H1 (cell line): ENCODE results near the gene PCGF3. TPM values are rescaled to one million over a fixed set of nuclear protein-coding genes. Genes with fewer than 3 reads are reported as not detected.

ENCODE experiments used
- CHD2 ChIP-seq: IDR thresholded peaks from 2 replicates; pipeline ENCODE4 v1.6.1; 2012; ENCODE audit warnings: low read length, improper control_type of control experiment
- CREB1 ChIP-seq: IDR thresholded peaks from 2 replicates; pipeline ENCODE4 v1.6.1; 2012; ENCODE audit warnings: inconsistent platforms
- SP4 ChIP-seq: IDR thresholded peaks from 2 replicates; pipeline ENCODE4 v1.6.1; 2012; ENCODE audit warnings: low read length, inconsistent platforms
- SRF ChIP-seq: IDR thresholded peaks from 2 replicates; pipeline ENCODE4 v1.6.1; 2011; ENCODE audit warnings: mild to moderate bottlenecking, low read depth, low read length, moderate library complexity
- SUZ12 ChIP-seq: fragments of 200-600 bp; sonication (generic); IDR thresholded peaks from 2 replicates; pipeline ENCODE4 v1.6.1; 2012; ENCODE audit warnings: mild to moderate bottlenecking, inconsistent platforms, low read length, moderate library complexity, mixed read lengths
- polyA plus RNA-seq, 7 experiments: library from polyadenylated mRNA; depleted of rRNA in 3 of 7; stranded (reverse) in 5 of 7; unstranded in 2 of 7; fragments of >200 nt in 5 of 7; fragments of 200-250 nt in 2 of 7; gene quantifications; 1 replicate in 5 of 7; 2 replicates in 1 of 7; 4 replicates in 1 of 7; pipeline versions ENCODE4 v1.2.1 to v1.2.3, GENCODE V29; 2011 to 2013; ENCODE audit warnings: missing spikeins in 2 of 7, mixed read lengths in 2 of 7
- total RNA-seq: library from RNA; stranded (reverse); fragmentation: NEBNext Ultra II Directional; extraction: Animal tissue kit (Norgen Biotek cat#: 25700); gene quantifications from 2 replicates; pipeline ENCODE4 v1.2.1, GENCODE V29; 2021
- TF ChIP-seq, protein P1 (sequence below): IDR thresholded peaks from 2 replicates; pipeline ENCODE4 v1.6.1; 2012; ENCODE audit warnings: low read length, inconsistent platforms
- TF ChIP-seq, protein P2 (sequence below), 3 experiments: IDR thresholded peaks; 1 replicate in 2 of 3; 2 replicates in 1 of 3; pipeline versions ENCODE4 v1.5.1 to v1.6.1; 2011; ENCODE audit warnings: low read length in 3 of 3, mild to moderate bottlenecking in 3 of 3, inconsistent platforms in 2 of 3, low read depth in 1 of 3, moderate library complexity in 1 of 3; ENCODE audit not compliant: insufficient read depth in 1 of 3; ENCODE audit errors: control extremely low read depth in 1 of 3

The PCGF3 gene
- total and polyA plus RNA-seq, 2 of the 8 experiments (the other 6 are each of a cell fraction or from before 2014, with no cell fraction given) = 52.7 to 52.9 TPM

DNA sequence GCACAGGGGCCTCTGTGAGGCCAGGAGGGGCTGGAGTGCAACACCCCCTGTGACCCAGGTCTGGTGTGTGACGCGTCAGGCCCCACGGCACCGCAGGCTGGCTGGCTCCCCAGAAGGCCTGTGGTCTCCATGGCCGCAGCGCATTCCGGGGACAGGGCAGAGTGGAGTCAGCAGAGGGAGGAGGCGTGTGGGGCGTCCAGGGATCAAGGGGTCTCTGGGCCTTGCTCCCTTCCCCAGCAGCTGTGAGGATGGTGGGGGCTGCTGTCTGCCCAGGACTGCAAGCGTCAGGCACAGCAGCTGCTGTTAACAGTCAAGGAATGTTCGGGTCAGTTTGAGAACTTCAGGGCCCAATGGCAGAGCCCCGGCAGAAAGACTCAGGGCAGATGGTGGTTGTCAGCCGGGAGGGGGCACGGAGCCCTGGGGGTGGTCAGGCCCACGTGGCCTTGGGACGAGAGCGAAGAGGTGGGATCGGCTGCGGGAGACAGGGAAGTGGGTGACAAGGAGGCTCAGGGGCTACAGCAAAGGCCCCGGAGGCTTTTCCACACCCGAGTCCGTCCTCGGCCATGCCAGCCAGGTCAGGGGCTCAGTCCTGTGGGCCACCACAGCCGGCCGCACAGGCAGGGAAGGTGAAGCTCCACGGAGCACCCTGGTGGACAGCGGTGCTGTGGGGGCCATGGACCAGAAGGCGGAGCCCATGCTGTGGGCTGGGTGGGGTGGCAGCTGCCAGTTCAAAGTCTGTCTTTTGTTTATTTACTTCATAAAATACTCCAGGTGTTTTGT is 18.3 kb downstream of the PCGF3 start (continued):
- TF ChIP-seq, protein P1, sequence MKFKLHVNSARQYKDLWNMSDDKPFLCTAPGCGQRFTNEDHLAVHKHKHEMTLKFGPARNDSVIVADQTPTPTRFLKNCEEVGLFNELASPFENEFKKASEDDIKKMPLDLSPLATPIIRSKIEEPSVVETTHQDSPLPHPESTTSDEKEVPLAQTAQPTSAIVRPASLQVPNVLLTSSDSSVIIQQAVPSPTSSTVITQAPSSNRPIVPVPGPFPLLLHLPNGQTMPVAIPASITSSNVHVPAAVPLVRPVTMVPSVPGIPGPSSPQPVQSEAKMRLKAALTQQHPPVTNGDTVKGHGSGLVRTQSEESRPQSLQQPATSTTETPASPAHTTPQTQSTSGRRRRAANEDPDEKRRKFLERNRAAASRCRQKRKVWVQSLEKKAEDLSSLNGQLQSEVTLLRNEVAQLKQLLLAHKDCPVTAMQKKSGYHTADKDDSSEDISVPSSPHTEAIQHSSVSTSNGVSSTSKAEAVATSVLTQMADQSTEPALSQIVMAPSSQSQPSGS = no peak
- TF ChIP-seq, protein P2, sequence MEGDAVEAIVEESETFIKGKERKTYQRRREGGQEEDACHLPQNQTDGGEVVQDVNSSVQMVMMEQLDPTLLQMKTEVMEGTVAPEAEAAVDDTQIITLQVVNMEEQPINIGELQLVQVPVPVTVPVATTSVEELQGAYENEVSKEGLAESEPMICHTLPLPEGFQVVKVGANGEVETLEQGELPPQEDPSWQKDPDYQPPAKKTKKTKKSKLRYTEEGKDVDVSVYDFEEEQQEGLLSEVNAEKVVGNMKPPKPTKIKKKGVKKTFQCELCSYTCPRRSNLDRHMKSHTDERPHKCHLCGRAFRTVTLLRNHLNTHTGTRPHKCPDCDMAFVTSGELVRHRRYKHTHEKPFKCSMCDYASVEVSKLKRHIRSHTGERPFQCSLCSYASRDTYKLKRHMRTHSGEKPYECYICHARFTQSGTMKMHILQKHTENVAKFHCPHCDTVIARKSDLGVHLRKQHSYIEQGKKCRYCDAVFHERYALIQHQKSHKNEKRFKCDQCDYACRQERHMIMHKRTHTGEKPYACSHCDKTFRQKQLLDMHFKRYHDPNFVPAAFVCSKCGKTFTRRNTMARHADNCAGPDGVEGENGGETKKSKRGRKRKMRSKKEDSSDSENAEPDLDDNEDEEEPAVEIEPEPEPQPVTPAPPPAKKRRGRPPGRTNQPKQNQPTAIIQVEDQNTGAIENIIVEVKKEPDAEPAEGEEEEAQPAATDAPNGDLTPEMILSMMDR (IDR thresholded peaks at IDR 0.05; ENCODE audit: control extremely low read depth in 1 of 3, insufficient read depth in 1 of 3, low read depth in 1 of 3, low read length in 3 of 3) = no peak
- no peak for TF ChIP-seq SP4
- no peak for TF ChIP-seq SRF
- no peak for TF ChIP-seq CREB1
- no peak for TF ChIP-seq SUZ12
- TF ChIP-seq CHD2 = no peak
